ENCODE results near the gene TRAF1. TPM values are rescaled to one million over a fixed set of nuclear protein-coding genes. Genes with fewer than 3 reads are reported as not detected.

The TRAF1 gene
- total and polyA plus RNA-seq, 2 of the 13 experiments (the other 11 are each of a cell fraction or from before 2014, with no cell fraction given), result 0.44 to 1.0 TPM

- intact Hi-C loops (cut with micrococcal nuclease; ENCODE audit: unreplicated experiment), result no loop called here
- Histone ChIP-seq H3K4me3 (replicated peaks in 1 of 3; ENCODE audit: insufficient read depth in 1 of 3, low read depth in 2 of 3, low read length in 3 of 3) (no peak overlapping the region), H4K20me1 (ENCODE audit: insufficient read depth, low read length) (no peaks in the 10 kb centered on the region), H3K36me3 (replicated peaks in 1 of 2; ENCODE audit: control insufficient read depth in 1 of 2, insufficient read depth in 2 of 2, low read length in 2 of 2) (no peaks in the 10 kb centered on the region), H3K27me3 (ENCODE audit: control insufficient read depth in 1 of 2, insufficient read depth in 2 of 2, low read length in 2 of 2) (no peaks in the 10 kb centered on the region), H3K9me3 (ENCODE audit: low read length) (no peaks in the 10 kb centered on the region), H3K4me1 (ENCODE audit: insufficient read depth, low read length) (no peaks in the 10 kb centered on the region), H2AFZ (ENCODE audit: low read length) (no peak overlapping the region), H3K27ac (ENCODE audit: extremely low read length, insufficient read depth, low read length) (no peak overlapping the region), H3K9ac (ENCODE audit: insufficient read depth, low read depth, low read length) (no peak overlapping the region), H3K79me2 (ENCODE audit: insufficient read depth, low read length) (no peaks in the 10 kb centered on the region), H3K4me2 (ENCODE audit: low read depth, low read length) (no peak overlapping the region)
- DNase-seq (ENCODE audit: low spot score) (no peak), FAIRE-seq (no peak), ATAC-seq (peak; percentile 41; the same call in 2 of the 3 replicates)
- ChIA-PET CTCF (ENCODE audit: low intra/inter-chr PET ratio, low total read pairs) (no interaction called here), POLR2A (no interaction called here)
- in situ Hi-C loops (cut with HindIII; ENCODE audit: extremely low pct_ligation_motif_present, low pct_unique_long_range_greater_than_20kb), result no loop called here
- BruUV-seq (replicated peaks), result no TSS peak
- 69% methylated on average over 3 of the region's 3 CpGs for WGBS (ENCODE audit: low lambda C conversion rate)
- TF ChIP-seq BCL3 (CRISPR knock-in tag; IDR thresholded peaks at IDR 0.05), result no peak
- TF ChIP-seq ZBTB2 (CRISPR knock-in tag; IDR thresholded peaks at IDR 0.05; ENCODE audit: low read depth), result no peak
- TF ChIP-seq DPF2 (CRISPR knock-in tag; IDR thresholded peaks at IDR 0.05; ENCODE audit: borderline replicate concordance, low read depth), result no peak
- no peak for TF ChIP-seq ZMYM2 (CRISPR knock-in tag; IDR thresholded peaks at IDR 0.05)
- TF ChIP-seq ZNF124 (CRISPR knock-in tag; IDR thresholded peaks at IDR 0.05), result no peak
- TF ChIP-seq ZNF576 (CRISPR knock-in tag; IDR thresholded peaks at IDR 0.05), result no peak
- TF ChIP-seq GZF1 (CRISPR knock-in tag; IDR thresholded peaks at IDR 0.05), result no peak
- TF ChIP-seq REXO4 (CRISPR knock-in tag; IDR thresholded peaks at IDR 0.05; ENCODE audit: borderline replicate concordance), result no peak
Measured at GRCh38 chr9:120944948-120945347, 18.4 kb upstream of the TRAF1 start.

All from HepG2 (cell line).